NCI-H187 treated with DMSO at 0.1 percent for 48 hours (cell line): ENCODE data around the gene SLC25A43.

Experiments
- DNase-seq: peaks from one replicate; lab custom pipeline; 2025; lab: John Stamatoyannopoulos, UW

SLC25A43 gene

GRCh38 chrX:119497185-119497584 is 98.0 kb downstream of the SLC25A43 start:
- no peak for DNase-seq

GRCh38 chrX:119500061-119500800 is 101.1 kb downstream of the SLC25A43 start:
- DNase-seq = no peak

DNA sequence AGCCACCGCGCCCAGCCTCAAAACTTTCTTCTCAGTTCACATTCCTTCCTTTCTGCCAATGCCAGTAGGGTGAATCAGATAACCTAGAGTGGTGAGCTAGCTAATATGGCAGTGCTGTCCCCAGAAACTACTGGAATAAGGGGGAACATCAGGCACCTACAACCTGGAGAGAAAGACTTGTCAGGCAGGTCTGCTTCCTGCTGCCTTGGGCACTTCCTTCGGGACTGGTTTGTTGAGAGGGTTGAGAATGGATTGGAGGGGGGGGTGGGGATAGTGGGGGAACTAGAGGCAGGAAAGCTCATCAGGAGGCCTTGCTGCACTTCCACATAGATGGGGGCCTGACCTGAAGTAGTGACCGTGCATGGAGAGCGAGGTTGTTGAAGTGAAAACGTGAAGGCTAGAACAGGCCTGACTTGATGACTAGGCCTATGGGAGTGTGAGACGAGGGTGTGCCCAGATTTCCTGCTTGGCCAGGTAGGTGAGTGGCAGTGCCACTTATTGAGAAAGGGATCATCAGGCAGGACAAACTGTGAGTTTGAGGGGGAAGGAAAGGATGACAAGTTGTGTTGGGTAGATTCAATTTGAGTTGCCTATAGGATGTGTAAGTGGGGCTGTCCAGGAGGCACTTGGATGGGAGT is 102.5 kb downstream of the SLC25A43 start:
- DNase-seq = no peak

DNA sequence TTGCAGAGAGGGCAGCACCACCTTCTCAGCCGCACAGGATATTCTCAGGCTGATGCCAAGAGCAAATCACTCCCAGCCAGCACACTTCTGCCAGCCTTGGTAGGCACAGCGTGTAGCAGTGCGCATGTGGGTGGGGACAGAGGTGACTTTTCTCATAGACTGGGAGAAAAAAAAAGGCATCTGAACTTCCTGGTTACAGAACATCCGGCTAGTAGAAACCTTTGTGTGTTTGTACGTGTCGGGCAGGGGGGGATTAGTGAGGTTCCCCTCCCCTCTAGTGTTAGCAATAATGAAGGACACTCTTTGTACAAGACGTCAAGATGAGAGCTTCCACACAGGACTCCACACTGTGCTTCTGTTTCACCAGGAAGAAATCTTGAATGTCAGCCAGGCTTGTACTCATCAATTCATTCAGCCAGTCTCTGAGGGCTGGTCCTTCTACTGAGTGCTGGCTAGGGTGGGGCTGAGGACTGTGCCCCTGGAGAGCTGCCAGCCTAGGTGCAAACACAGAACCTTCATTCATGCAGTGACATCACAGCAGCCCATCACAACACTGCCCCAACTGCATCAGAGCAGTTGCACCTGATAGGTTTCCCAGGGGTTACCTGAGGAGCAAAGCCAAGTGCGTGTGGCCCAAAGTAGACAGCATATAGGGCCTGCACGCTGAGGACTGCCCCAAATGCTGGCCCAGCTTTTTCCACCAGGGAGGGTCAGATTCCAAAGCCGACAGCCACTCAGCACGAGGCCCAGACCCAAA is 103.8 kb downstream of the SLC25A43 start:
- peak; percentile 24 for DNase-seq

- DNase-seq = no peak
These were observed 104.3 kb downstream of the SLC25A43 start for GRCh38 chrX:119503484-119503861.
